PC-9 (cell line): ENCODE results near the gene ATP8A1. TPM values are rescaled to one million over a fixed set of nuclear protein-coding genes. Genes with fewer than 3 reads are reported as not detected.

Experiments
- BruUV-seq: library from RNA; stranded (reverse); fragments of 400-500 nt; replicated peaks from 2 replicates; lab custom pipeline; 2021; lab: Mats Ljungman, UMichigan
- CTCF ChIA-PET: fragments of 300-600 bp; sonication (Branson Sonifier 250); formaldehyde crosslinking; loops from one replicate; lab custom pipeline; 2022; ENCODE audit warnings: antibody characterized with exemption; lab: Charles Lee
- POLR2A ChIA-PET: fragments of 300-600 bp; sonication (Branson Sonifier 250); formaldehyde crosslinking; loops from one replicate; lab custom pipeline; 2022; ENCODE audit warnings: antibody characterized with exemption; ENCODE audit not compliant: unreplicated experiment; lab: Charles Lee
- DNase-seq, 2 experiments: peaks; one replicate each; pipeline versions ENCODE4 v3.0.0 to v3.0.0-alpha.2; 2015 to 2022; ENCODE audit warnings: mixed read lengths in 1 of 2
- H2AFZ ChIP-seq: fragments of 200-600 bp; sonication (generic); 2 replicates; pipeline ENCODE4 v1.8.1; 2017; ENCODE audit warnings: antibody characterized with exemption
- H3F3A ChIP-seq: fragments of 200-600 bp; sonication (generic); 2 replicates; pipeline ENCODE4 v1.8.1; 2017; ENCODE audit warnings: antibody characterized with exemption, mild to moderate bottlenecking, low read depth; ENCODE audit not compliant: insufficient read depth
- H3K27ac ChIP-seq: fragments of 200-600 bp; sonication (generic); 2 replicates; pipeline ENCODE4 v1.6.1; 2016; ENCODE audit warnings: mixed run types
- H3K27me3 ChIP-seq: fragments of 200-600 bp; sonication (generic); 2 replicates; pipeline ENCODE4 v1.6.1; 2016; ENCODE audit warnings: low read depth, mixed run types; ENCODE audit not compliant: insufficient read depth
- H3K36me3 ChIP-seq: fragments of 200-600 bp; sonication (generic); 2 replicates; pipeline ENCODE4 v1.6.1; 2016; ENCODE audit warnings: low read depth, mixed run types
- H3K4me1 ChIP-seq: fragments of 200-600 bp; sonication (generic); replicated peaks from 2 replicates; pipeline ENCODE4 v1.6.1; 2016; ENCODE audit warnings: mixed run types; ENCODE audit not compliant: insufficient read depth
- H3K4me2 ChIP-seq: fragments of 200-600 bp; sonication (generic); 2 replicates; pipeline ENCODE4 v1.6.1; 2017; ENCODE audit warnings: mixed run types
- H3K4me3 ChIP-seq: fragments of 200-600 bp; sonication (generic); 2 replicates; pipeline ENCODE4 v1.6.1; 2016; ENCODE audit warnings: mixed run types
- H3K79me2 ChIP-seq: fragments of 200-600 bp; sonication (generic); 2 replicates; pipeline ENCODE4 v1.6.1; 2017; ENCODE audit warnings: low read depth, mixed run types
- H3K9me2 ChIP-seq: fragments of 200-600 bp; sonication (generic); 2 replicates; pipeline ENCODE4 v1.8.1; 2017; ENCODE audit warnings: mild to moderate bottlenecking; ENCODE audit not compliant: insufficient read depth
- H3K9me3 ChIP-seq: fragments of 200-600 bp; sonication (generic); 2 replicates; pipeline ENCODE4 v1.8.1; 2016; ENCODE audit warnings: low read depth; ENCODE audit not compliant: insufficient read depth
- H4K20me1 ChIP-seq: fragments of 200-600 bp; sonication (generic); 2 replicates; pipeline ENCODE4 v1.8.1; 2017; ENCODE audit not compliant: insufficient read depth
- CTCF ChIP-seq: fragments of 200-600 bp; sonication (generic); conservative IDR thresholded peaks from 2 replicates; pipeline ENCODE4 v1.6.1; 2017; ENCODE audit warnings: mixed run types, antibody characterized with exemption, mild to moderate bottlenecking, moderate library complexity
- EZH2 ChIP-seq: fragments of 200-600 bp; sonication (generic); IDR thresholded peaks from 2 replicates; pipeline ENCODE4 v1.8.0; 2017; ENCODE audit warnings: antibody characterized with exemption, low read depth
- intact Hi-C: fragments of 100-400 bp; cut with micrococcal nuclease; formaldehyde crosslinking; loops from one replicate; pipeline ENCODE4 v1.10.0; 2022; ENCODE audit not compliant: unreplicated experiment
- total RNA-seq: library from RNA; stranded (reverse); gene quantifications from 2 replicates; pipeline ENCODE4 v1.2.3, GENCODE V29; 2021

The ATP8A1 gene
- total RNA-seq, 1 experiment from 2014 or later, result not detected

GRCh38 chr4:42573249-42573648 is 83.7 kb downstream of the ATP8A1 start:
- Histone ChIP-seq H3K4me2 (no peak overlapping the region), H3F3A (no peaks in the 10 kb centered on the region), H3K9me3 (no peaks in the 10 kb centered on the region), H3K27me3 (no peaks in the 10 kb centered on the region), H3K4me3 (no peak overlapping the region), H2AFZ (no peak overlapping the region), H3K27ac (no peak overlapping the region), H3K9me2 (no peaks in the 10 kb centered on the region), H3K4me1 (no peaks in the 10 kb centered on the region), H3K79me2 (no peaks in the 10 kb centered on the region), H4K20me1 (no peaks in the 10 kb centered on the region), H3K36me3 (no peaks in the 10 kb centered on the region)
- BruUV-seq, result no TSS peak
- ChIA-PET POLR2A (no interaction called here), CTCF (no interaction called here)
- DNase-seq, result no peak
- intact Hi-C loops, result no loop called here
- no peak for TF ChIP-seq EZH2
- no peak for TF ChIP-seq CTCF

GRCh38 chr4:42570221-42570620 is 86.7 kb downstream of the ATP8A1 start:
- TF ChIP-seq EZH2, result no peak
- TF ChIP-seq CTCF, result no peak
- Histone ChIP-seq H3K27ac (no peak overlapping the region), H3K27me3 (no peaks in the 10 kb centered on the region), H3K4me2 (no peak overlapping the region), H3K36me3 (no peaks in the 10 kb centered on the region), H3K4me1 (no peaks in the 10 kb centered on the region), H4K20me1 (no peaks in the 10 kb centered on the region), H3K9me3 (no peaks in the 10 kb centered on the region), H3F3A (no peaks in the 10 kb centered on the region), H3K79me2 (no peaks in the 10 kb centered on the region), H2AFZ (no peak overlapping the region), H3K9me2 (no peaks in the 10 kb centered on the region), H3K4me3 (no peak overlapping the region)
- BruUV-seq, result no TSS peak
- CTCF ChIA-PET, result no interaction called here
- POLR2A ChIA-PET, result no interaction called here
- DNase-seq, result no peak
- intact Hi-C loops, result no loop called here

- no TSS peak for BruUV-seq
- CTCF ChIA-PET, result interaction anchor here (1.0 kb wide), 1 partner anchor 397 kb away, joined by 3 read pairs; no protein-coding TSS in a partner anchor
- Histone ChIP-seq H3K9me2 (no peaks in the 10 kb centered on the region), H3F3A (no peaks in the 10 kb centered on the region), H3K36me3 (no peaks in the 10 kb centered on the region), H3K9me3 (no peaks in the 10 kb centered on the region), H3K27me3 (no peaks in the 10 kb centered on the region), H3K4me2 (no peak overlapping the region), H3K4me1 (no peaks in the 10 kb centered on the region), H3K4me3 (no peak overlapping the region), H2AFZ (no peak overlapping the region), H4K20me1 (no peaks in the 10 kb centered on the region), H3K79me2 (no peaks in the 10 kb centered on the region), H3K27ac (no peak overlapping the region)
- POLR2A ChIA-PET, result no interaction called here
- DNase-seq, result peak in 1 of 2 experiments; percentile 20
- intact Hi-C loops, result loop anchor here (1.0 kb wide), 1 partner anchor 297 kb away; no protein-coding TSS in a partner anchor
- TF ChIP-seq CTCF (peak; percentile 76), EZH2 (no peak)
These were observed 88.2 kb downstream of the ATP8A1 start for GRCh38 chr4:42568610-42569207.
